GM03348 (cell line): Measurements from ENCODE around the gene CGREF1.

ENCODE experiments used
- DNase-seq: peaks from one replicate; pipeline ENCODE4 v3.0.0; 2012; ENCODE audit warnings: low spot score

Gene CGREF1

DNA sequence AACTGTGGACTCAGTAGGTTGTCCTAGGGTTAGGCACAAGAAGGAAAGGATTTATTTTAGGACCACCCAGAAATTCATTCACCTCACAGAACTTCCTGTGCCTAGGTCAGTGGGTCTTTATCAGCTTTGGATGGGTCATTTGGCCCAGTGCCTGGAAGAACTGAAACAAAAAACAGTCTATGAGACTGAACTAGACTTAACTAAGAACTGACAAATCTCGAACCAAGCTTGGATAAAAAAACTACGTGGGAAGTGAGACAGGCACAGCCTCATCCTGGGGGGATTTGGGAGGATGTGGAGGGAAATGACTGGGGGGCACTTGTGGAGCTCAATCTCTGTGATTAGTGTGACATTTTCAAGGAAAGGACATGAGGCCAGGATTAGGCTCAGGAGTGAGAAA lies 45.1 kb downstream of the CGREF1 start:
- no peak for DNase-seq

DNA sequence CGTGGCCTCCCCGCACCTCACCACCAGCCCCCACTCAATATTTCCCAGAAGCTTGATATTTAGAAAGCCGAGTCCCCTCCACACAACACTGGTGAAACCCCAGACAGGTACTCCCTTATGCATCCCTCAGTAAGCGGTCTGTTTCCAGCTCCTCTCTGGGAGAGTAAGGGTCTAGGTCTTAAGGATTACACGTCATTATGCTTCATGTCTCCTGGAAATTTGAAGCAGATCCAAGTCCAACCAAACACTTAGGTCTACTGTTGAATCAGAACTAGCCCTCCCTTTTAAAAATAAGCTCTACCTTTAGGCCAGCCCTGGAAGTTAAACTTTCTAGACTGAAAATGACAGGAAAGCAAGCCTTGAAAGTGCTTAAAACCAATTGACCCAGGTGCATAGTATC lies 46.0 kb downstream of the CGREF1 start:
- no peak for DNase-seq

DNA sequence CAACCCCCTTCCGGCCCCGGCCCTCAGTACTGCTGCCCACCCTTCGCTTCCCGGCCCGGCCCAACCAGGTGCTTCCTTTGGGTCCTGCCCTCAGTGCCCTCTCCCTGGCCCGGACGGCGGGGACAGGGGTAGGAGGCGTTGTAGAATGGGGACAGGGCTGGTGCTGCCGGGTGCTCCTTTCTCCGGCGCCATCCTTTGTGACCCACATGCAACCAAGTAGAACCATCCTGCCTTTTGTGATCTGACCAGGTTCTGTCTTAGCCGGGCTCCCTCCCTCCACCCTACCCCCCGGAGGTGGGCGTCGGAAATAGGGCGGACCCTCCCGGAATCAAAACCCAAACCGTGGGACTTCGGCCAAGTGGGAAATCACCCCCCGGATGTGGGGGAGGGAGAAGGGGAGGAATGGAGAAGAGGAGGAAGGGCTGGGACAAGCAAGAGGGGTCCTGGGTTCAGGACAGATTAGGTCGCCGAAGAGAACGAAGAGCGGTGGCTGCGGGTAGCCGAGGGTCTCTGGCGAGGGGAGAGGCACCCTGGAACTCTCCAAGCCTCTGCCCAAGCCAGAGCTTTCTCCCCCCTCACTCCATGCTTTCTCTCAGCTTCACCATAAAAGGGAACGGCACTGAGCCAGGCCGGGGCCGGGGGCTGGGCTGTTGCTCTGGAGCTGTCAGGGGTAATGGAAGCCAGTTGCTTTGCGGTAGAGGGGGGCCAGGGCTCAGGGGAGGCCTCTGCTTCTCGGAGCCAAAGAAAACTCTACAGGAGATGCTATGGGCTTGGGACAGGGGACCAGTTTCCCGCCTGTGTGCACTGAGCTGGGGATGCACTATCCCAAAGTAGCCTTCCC lies 46.7 kb downstream of the CGREF1 start:
- peak; percentile 25 for DNase-seq

DNA sequence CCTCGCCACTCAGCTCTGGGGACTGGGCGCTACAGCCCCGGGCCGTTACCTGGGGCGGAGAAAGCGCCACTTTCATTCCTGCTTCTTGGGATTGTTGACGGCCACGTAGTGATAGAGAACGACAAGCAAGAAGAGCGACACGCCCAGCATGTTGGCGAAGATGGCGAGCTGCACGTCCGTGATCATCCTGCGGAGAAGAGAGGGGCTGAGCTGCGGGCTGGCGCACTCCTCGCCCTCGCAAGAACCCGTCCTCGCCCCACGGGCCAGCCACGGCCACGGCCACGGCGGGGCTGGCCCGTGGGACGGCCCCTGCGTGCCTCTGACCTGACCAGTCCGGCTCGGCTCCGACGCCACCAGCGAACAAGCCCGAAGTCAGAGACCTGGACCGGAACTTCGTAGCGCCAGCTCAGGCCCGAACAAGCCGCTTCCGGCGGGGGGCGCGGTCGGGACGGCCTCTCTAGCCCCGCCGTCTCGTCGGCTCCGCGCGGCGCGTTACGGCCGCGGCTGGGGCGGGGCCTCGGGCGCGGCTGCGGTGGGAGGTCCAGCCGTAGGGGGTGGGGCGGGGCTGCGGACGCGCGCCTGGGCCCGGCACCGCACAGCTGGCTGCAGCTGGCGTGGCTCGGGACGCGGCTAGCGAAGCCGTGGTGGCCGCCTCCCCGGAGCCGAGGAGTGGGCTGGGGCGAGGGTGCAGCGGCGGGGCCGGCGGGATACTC lies 47.5 kb downstream of the CGREF1 start, which contains the start of gene OST4:
Gene OST4 (minus strand): TSS at position 378 of the 713 bp plus-strand sequence.
- DNase-seq = peak; percentile 97

DNA sequence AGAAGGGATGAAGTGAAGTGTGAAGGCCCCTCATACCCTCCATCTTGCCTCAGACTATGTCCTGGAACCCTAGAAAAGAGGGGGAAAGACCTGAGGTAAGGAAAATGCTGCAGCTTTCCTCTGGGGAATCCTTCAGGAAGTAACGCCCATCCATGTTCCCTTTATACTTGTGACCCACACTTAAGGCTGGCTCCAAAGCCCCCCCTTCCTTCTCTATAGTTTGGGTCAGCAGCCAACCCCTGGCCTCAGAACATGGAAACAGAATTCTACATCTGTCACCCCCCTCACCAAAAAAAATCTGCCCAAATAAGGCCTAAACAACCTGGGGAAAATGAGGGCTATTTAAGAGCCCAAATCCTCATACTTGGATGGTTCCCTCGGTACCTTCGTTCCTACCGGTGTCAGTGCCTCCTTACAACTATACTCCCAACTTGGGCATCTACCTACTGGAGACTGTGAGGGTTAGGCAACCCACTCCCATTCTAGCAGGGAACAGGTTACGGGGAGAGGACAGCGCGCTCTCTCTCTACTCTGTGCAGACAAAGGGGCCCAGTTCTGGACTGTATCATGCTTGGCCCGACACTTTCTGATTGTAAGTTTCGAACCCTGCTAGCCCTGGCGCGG lies 48.2 kb downstream of the CGREF1 start:
- DNase-seq = no peak

DNA sequence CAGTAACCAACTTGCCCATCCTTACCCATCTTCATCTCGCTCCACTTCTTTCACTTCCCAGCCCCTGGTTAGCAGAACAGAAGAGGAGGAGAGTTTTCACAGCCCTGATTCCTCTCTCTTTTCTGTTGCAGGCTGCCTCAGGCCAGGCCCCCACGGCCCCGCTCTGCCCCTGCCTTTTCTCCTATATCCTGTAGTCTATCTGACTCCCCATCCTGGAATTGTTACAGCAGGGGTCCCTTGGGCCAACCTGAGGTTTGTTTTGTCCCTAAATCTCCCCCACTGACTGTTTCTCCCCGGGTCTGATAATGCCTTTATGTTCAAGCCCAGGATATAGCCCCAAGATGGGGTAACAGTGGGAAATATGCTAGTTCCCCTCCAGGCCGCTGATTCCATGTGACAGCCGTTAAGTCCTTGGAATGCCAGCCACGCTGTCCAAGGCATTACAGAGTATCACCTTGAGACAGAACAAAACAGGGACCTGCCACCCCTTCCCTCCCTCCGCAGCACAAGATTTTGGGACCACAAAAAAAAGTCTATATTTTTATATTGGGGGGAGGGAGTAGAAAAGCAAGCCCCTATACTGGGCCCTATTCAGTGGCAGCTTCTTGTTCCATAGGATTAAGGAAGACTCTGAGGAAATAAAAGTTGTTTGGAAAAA lies 48.8 kb downstream of the CGREF1 start:
- no peak for DNase-seq

DNA sequence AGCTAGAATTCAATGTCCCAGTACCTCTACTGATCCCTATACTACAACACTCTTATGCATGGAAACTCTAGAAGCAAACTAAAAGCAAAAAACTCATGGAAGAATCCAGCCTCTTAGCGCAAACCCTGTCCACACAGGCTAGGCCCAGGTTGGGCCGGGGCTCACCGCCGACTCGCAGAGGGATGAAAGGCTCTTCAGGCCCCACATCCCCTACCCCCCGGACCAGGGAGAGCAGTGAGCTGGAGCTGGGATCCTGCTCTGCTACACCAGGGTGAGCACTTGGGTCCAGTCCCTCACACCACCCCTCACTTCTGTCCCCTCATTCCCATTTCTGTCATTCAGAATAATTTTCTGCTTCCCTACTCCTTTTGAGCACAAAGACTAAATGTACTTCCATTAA lies 49.5 kb downstream of the CGREF1 start:
- DNase-seq = no peak

DNA sequence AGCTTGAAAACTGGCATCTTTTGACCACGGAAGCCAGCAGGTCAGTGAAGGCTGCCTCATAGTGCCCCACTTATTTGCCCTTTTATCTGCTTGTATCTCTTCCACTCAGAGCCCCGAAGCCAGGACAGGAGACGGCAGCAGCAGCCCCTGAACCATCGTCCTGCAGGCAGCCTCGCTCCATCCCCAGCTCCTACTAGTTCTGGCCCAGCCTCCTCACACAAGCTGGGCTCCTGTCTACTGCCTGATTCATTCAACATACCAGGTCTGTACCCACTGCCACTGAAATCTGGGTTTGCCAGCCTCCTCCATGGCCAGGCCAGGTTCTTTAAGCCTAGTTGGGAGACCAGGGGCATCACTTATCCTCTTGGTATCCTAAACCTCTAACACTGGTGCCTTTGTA lies 51.5 kb downstream of the CGREF1 start:
- no peak for DNase-seq

DNA sequence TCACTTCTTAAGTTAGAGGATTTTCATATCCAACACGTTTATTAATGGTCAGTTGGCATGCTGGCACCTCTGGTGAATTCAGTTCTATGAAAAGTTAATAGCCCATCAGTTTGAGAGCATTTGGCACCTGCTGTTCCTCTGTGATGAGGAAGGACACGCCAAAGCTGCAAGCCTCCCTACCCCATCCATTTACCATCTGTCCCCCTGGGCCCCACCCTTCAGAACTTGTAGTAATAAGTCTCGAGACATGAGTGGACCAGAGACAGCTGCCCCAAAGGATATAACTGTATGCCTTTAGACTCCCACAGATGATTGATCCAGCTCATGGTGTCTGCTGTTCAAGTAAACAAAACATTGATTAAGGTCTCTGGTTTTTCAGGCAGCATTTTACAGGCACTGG lies 53.8 kb downstream of the CGREF1 start:
- DNase-seq = no peak

DNA sequence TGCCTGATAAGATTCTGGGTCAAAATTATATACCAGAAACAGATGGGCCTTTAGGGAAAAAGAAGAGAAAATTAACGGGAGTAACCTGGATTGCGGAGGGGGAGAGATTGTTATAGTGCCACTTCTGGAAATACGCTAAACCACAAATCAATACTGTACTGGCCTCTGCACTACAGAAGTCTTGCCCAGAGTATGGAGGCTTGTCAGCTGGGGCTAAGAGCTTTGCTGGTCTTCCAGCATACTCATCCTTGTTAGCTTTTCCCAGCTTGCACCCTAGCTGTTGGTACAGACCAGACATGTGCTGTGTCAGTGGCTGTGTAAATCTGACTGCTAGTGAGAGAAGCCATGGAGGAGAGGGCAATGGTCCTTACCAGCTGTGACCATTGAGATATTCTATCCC lies 58.6 kb downstream of the CGREF1 start:
- DNase-seq = no peak

DNA sequence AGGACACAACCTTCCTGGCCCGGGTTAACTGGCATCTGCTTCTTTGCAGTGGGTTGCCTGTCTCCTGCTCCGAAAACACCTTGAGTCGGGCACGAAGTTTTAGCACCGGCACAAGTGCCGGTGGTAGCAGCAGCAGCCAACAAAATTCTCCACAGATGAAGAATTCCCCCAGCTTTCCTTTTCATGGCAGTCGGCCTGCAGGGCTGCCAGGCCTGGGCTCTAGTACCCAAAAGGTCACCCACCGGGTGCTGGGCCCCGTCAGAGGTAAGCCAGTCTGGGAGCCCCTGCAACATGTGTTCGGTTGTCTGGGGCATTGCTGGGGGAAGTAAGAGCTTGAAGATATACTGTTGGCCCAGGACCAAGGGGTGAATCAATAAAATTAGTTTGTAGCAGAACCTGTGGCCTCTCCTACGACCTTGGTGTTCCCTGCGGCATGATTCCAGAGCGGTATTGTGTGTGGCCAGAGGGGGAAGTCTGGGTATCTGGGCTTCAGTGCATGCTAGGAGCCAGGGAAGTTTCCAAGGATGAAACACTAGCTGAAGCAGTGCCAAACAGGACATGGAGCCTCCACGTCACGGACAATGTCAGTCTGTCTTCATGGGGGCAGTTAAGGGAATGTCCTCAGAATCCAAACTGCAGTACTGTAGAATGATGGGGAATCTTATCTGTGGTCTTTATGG lies 59.6 kb downstream of the CGREF1 start:
- no peak for DNase-seq

DNA sequence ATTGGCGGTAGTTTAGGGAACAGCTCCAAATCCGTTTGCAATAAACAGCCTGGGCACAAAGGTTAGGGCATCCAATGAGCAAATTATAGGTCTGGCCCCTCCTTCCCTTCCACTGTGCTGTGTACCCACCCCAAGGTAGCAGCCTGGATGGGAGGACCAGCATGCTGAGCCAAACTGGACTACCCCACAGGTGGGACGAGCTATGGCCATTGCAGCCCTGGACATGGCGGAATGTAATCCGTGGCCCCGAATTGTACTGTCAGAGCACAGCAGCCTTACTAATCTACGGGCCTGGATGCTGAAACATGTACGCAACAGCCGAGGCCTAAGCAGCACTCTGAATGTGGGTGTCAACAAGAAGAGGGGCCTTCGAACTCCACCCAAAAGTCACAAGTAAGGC lies 60.7 kb downstream of the CGREF1 start:
- DNase-seq = no peak

DNA sequence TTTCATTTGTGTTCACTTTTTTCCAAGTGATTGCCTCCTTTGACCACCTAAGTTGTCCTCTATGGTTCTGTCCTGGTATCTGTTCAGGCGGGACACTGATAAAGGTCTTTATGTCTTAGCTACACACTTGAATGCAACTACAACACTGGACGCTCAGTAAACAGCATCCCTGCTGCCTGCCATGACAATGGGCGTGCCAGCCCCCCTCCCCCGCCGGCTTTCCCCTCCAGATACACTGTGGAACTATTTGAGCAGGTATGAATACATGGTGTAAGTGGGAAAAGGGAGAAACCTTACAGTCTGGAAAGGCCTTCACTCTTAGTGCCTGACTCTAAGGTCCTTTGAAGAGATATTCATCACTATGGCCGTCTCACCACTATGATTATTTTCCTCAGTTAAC lies 61.7 kb downstream of the CGREF1 start:
- DNase-seq = no peak

DNA sequence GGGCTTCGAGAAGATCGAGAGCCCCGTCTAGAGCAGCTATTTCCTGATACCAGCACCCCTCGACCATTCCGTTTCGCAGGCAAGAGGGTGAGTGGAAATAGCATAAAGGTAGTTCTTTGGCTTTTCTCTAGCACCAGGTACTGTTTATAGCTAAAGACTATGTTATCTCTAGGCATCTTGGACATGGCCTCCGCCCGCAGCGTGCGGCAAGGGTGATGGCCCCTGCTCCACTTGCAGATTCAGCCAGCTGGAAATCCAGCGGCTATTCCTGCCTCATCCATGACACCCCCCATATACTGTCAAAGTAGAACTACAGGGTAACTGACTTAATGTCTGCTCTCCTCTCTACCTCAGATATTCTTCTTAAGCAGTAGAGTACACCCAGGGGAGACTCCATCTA lies 64.2 kb downstream of the CGREF1 start:
- no peak for DNase-seq

DNA sequence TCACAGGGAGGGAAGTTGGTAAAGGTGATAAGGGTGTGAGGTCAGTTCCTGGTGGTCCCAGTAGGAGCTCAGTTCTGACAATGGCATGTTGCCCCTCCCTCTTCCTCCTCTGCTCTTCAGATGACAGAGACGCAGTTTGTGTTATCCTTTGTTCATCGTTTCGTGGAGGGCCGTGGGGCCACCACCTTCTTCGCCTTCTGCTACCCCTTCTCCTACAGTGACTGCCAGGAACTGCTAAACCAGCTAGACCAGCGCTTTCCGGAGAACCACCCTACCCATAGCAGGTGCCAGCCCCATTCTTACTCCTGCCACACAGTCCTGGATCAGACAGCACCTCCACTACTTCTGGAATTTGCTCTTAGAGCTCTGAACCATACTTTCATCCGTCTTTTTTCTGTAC lies 65.2 kb downstream of the CGREF1 start:
- DNase-seq = no peak

DNA sequence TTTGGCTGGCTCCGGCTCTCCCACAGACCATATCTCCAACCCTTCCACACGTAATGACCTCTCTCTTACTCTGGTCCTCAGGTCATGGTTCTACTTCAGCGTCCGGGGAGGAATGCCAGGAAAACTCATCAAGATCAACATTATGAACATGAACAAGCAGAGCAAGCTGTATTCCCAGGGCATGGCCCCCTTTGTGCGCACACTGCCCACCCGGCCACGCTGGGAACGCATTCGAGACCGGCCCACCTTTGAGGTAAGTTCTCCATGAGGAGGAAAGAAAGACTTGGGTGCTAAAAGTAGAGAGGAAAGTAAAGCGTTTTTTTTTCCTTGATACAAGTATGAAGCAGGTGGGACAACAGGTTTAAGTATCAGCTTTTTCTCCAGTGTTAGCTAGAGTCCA lies 65.6 kb downstream of the CGREF1 start:
- DNase-seq = no peak

DNA sequence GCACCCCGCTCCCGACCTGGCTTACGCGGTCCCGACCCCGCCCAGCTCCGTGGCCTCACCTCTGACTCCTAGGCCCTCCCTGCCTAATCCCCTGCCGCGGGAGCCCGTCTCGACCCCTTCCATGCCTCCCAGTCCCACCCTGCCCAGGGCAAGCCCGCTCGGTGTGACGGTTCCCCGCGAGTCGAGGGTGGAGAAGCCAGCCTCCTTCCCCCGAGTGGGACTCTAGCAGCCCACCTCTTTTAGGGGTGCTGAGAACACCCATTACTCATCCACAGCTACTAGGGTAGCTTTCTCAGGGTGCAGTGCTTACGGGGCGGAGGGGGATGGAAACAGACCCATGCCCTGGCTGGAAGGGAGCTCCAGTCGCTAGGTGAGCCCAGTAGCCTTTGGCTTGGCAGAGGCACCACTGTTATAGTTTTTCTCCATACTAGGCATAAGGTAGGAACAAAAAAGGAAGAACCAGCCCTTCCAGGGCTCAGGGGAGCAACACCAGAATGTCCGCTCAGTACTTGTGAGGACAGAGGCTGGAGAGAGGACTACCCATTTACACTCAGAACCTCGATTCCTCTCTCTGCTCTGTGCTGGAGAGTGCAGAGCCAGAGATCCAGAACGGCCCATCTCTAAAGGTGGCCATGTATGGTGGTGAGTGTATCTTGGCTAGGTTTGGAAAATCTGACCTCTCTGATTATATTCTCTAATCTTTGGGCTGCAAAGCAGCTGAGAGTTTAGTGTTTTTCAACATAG lies 66.9 kb downstream of the CGREF1 start:
- DNase-seq = peak; percentile 26

DNA sequence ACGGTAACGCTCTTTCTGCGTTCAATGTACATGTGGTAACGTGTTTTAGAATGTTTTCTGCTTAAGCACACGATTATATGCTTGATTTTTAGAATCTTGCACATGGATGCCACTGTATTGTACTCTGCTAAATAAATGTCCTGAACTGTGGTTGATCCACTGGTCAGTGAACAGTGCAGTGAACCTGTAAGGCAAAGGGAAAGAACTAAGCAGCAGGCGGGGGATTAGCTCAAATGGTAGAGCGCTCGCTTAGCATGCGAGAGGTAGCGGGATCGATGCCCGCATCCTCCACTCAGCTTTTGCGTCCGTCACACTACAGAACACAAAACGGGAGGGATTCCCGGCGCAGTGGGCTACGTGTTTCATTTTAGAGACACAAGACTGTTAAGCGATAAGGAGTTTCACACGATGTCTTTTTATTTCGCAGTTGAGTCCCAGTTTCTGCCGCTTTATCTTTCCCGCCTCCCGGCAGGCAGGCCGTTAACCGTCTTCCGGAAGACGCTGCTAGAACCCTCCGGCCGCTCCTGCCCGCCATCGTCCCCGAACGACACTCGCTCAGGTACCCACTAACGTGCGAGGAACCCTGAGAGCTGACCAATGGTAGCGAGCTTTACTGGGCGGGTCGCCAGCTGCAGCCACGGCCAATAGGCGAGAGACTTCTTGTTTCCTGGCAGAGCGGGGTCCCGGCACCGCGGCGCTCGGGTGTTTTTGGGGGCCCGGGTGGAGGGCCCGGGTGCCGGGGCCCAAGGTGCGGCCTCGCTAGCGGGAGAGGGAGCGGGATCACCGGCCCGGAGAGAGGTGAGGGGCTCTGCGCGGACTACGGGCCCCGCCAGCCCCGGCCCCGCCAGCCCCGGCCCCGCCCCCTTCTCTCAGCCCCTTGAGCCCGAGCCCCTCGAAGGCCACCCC lies 67.7 kb downstream of the CGREF1 start, which contains the start of gene AGBL5:
Gene AGBL5 (plus strand): TSS at position 673 of the 906 bp plus-strand sequence. CDS start 1,291 bp downstream, outside the sequence.
- peak; percentile 99 for DNase-seq
